ENCODE measurements around the gene GFRA4.

GFRA4 gene

DNA sequence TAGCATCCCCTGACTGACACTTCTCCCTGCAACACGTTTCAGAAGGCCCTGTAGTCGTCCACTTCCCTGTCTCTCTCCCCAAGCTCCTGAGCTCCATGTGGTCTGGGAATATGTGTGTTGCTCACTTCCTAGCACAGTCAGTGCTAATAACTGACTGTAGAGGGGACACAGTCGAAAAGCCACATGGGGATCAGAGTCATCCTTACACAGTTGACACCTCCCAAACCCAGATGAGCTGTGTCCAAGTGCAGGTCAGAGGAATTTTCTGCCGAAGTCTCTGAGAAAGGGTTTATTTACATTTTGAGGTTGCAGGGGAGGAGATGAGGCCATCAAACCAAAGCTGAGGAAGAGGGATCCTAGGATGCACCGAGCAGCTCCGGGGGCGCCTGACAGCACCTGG is 22.1 kb upstream of the GFRA4 start:
- no peaks in the 10 kb centered on the region for H3K36me3 ChIP-seq
- H3K9me3 ChIP-seq: no peaks in the 10 kb centered on the region
- no peak overlapping the region for H3K4me3 ChIP-seq (ENCODE audit: low read depth, low read length)
- no peak for DNase-seq
- TF ChIP-seq, protein P1, sequence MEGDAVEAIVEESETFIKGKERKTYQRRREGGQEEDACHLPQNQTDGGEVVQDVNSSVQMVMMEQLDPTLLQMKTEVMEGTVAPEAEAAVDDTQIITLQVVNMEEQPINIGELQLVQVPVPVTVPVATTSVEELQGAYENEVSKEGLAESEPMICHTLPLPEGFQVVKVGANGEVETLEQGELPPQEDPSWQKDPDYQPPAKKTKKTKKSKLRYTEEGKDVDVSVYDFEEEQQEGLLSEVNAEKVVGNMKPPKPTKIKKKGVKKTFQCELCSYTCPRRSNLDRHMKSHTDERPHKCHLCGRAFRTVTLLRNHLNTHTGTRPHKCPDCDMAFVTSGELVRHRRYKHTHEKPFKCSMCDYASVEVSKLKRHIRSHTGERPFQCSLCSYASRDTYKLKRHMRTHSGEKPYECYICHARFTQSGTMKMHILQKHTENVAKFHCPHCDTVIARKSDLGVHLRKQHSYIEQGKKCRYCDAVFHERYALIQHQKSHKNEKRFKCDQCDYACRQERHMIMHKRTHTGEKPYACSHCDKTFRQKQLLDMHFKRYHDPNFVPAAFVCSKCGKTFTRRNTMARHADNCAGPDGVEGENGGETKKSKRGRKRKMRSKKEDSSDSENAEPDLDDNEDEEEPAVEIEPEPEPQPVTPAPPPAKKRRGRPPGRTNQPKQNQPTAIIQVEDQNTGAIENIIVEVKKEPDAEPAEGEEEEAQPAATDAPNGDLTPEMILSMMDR (IDR thresholded peaks at IDR 0.05; ENCODE audit: low read depth, low read length): no peak
- H3K4me1 ChIP-seq: no peaks in the 10 kb centered on the region
- no peaks in the 10 kb centered on the region for H3K27me3 ChIP-seq

DNA sequence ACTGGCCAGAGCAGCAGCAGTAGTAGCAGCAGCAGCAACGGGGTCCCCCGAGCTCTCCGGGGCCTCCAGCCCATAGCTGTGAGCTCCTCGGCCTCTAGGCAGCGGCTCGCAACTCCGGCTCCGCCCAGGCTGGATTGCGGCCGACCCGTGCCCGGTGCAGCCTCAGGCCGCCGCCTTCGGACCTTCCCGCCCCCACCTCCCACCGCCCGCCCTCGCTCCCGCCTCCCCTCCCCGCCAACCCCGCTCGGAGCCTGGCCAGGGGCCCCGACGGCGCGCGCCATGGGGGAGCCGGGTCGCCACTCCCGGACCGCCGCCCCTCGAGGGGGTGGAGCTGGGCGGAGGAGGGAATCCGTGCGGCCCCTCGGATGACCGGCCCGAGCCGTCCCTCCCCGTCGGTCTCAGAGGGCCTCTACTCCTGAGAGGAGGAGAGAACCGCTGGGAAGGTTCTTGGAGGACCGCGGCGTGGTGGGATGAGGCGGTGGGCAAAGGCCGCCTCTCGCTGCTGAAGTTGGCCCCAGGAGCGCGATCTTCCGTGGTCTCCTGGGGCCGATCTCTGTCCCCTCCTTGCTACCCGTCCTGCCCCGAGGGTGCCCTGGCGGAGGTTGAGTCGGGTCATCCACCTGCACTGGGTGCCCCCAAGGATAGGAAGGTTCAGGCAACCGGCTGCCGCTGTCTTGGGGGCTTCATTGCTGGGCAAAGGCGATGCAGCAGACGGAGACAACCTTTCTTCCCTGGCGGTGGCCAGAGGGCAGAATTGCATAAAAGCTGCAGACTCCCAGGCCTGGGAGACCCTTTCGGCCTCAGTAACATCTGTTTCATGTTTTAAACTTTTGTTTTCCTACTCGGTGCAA is 19.0 kb upstream of the GFRA4 start, which contains the start of gene ADAM33:
TSS of gene ADAM33 (minus strand) at position 80 of the 851 bp plus-strand sequence. CDS start at position 74, 6 bp downstream.
- TF ChIP-seq, protein P1 (IDR thresholded peaks at IDR 0.05; ENCODE audit: low read depth, low read length): no peak
- H3K36me3 ChIP-seq: no peaks in the 10 kb centered on the region
- H3K27me3 ChIP-seq: no peaks in the 10 kb centered on the region
- no peak for DNase-seq
- no peak within 1 kb of the TSS for H3K4me3 ChIP-seq (ENCODE audit: low read depth, low read length)
- H3K4me1 ChIP-seq: no peaks in the 10 kb centered on the region
- H3K9me3 ChIP-seq: no peaks in the 10 kb centered on the region

DNA sequence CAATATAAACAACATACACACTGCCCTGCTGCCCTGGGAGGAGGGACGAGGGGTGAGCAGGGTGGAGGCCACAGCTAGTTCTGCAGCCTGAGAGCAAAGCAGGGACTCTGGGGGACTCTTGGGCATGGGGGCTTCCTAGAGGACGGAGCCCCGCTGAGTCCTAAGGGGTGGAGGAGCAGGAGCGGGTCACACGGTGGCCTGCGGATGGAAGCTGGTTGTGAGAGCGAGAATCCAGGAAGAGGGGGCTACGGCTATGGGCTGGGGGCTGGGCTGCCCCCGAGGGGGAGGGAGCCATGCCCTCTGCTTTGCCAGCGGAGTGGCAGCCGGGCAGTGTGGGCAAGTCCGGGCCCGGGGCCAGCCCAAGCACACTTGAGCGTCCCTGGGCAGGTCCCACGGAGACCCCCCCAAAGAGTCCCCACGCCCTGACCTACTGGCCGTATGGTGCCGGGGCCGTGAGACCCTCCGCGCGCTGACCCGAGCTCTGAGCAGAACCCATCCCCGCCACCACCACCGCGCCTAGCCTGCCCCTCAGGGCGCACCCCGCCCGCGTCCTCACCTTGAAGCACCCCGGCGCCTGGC is 18.2 kb upstream of the GFRA4 start:
- H3K36me3 ChIP-seq: no peaks in the 10 kb centered on the region
- H3K9me3 ChIP-seq: no peaks in the 10 kb centered on the region
- no peak overlapping the region for H3K4me3 ChIP-seq (ENCODE audit: low read depth, low read length)
- DNase-seq: no peak
- peaks cover under 1% of the 10 kb centered on the region for H3K27me3 ChIP-seq
- no peaks in the 10 kb centered on the region for H3K4me1 ChIP-seq
- TF ChIP-seq, protein P1 (IDR thresholded peaks at IDR 0.05; ENCODE audit: low read depth, low read length): no peak

DNA sequence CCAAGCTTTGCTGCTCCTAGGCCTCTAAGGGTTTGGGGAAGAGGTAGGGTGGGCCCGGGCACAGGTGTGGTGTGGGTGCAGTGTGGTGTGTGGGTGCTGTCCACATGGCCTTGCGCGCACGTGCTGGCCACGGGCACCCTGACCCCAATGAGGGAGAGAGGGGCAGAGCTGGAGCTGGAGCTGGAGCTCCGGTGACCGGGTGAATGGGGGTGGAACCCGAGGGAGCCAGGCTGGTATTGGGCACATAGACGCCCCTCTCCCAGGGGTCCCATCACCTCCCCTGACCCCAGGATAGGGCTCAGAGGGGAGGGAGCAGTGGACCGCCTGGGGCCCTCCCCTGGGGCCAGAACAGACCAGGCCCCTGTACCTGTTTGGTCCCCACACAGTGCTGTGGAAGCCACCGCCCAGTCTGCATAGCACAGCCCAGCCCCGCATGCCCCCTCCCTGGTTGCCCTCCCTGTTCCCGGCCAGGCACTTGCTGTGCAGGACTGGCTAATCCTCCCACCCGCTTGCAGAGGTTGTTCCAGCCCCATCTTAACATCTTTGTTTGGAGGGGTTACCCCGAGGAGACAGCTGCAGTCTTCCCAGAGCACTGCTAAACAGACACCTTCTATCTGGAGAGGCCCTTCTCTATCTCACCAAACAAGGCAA is 17.6 kb upstream of the GFRA4 start:
- no peaks in the 10 kb centered on the region for H3K9me3 ChIP-seq
- TF ChIP-seq, protein P1 (IDR thresholded peaks at IDR 0.05; ENCODE audit: low read depth, low read length): no peak
- H3K27me3 ChIP-seq: peaks cover 7% of the 10 kb centered on the region
- H3K4me3 ChIP-seq (ENCODE audit: low read depth, low read length): no peak overlapping the region
- no peaks in the 10 kb centered on the region for H3K4me1 ChIP-seq
- no peaks in the 10 kb centered on the region for H3K36me3 ChIP-seq
- no peak for DNase-seq

DNA sequence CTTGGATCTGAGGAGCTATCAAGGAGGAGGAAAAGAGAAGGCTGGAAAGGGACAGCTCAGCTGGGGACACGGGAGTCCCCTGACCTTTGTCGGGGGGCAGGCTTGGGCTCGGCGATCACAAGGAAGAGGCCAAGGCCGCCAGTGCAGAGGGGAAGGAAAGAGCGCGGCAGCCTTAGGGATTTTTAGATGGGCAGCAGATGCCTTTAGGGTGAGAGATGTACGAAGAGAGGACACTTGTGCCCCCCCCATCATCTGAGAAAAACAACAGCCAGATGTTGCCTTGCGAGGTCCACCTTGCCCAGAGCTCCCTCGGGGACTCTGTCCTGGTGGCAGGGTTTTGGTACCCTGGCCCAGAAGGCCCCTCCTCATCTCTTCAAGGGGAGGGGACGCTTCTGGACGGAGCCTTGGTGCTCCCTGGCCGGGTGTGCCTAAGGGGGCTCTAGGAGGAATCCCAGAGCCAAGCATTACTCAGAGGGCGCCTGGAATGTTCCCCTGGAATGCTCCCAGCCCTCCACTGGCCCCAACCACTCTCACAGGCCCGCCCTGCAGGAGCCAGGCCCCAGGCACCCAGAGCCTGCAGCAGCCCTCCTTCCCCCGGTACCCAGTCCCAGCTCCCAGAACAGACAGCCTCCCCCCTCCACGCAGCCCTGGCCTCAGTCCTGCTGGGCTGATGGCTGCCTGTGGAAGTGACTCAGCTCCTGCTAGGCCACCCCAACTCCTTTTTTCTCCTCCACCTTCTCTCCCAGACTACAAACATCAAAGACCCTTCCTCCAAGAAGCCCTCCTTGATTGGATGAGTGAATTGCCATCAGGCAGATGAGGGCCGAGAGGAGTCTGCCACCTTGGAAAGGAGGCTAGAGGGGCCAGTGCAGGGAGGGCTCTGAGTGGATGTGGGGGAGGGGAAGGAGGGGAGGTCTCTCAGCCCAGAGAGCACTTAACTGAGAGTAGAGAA is 16.8 kb upstream of the GFRA4 start:
- Histone ChIP-seq H3K4me1 (no peaks in the 10 kb centered on the region), H3K4me3 (ENCODE audit: low read depth, low read length) (no peak overlapping the region), H3K27me3 (peaks cover 15% of the 10 kb centered on the region), H3K36me3 (no peaks in the 10 kb centered on the region), H3K9me3 (no peaks in the 10 kb centered on the region)
- no peak for DNase-seq
- TF ChIP-seq, protein P1 (IDR thresholded peaks at IDR 0.05; ENCODE audit: low read depth, low read length): no peak
